ENCODE results near the gene CDC6. TPM values are rescaled to one million over a fixed set of nuclear protein-coding genes. Genes with fewer than 3 reads are reported as not detected.

CDC6 gene
- 8.8 TPM for polyA plus RNA-seq (2013)

- no peaks in the 10 kb centered on the region for H3K27me3 ChIP-seq (replicated peaks in 2 of 5; ENCODE audit: control insufficient read depth in 4 of 5, insufficient read depth in 5 of 5, low read length in 4 of 5)
- 0% methylated on average over 46 of the region's 47 CpGs for WGBS (ENCODE audit: insufficient coverage)
- H3K4me1 ChIP-seq (ENCODE audit: control extremely low read depth in 1 of 4, control insufficient read depth in 4 of 4, insufficient read depth in 4 of 4, low read length in 3 of 4), result peaks cover 0 to 16% (median 11%) of the 10 kb centered on the region in 4 experiments
- H3K36me3 ChIP-seq (ENCODE audit: control insufficient read depth in 4 of 4, insufficient read depth in 4 of 4, low read length in 3 of 4), result peaks cover 3 to 29% (median 5%) of the 10 kb centered on the region in 4 experiments
- peak within 1 kb of the TSS; percentile 80 to 97 (median 88) for H3K4me3 ChIP-seq (ENCODE audit: control insufficient read depth in 1 of 7, extremely low read depth in 1 of 7, insufficient read depth in 4 of 7, low read depth in 2 of 7, low read length in 6 of 7)
- H3K9me3 ChIP-seq (ENCODE audit: control extremely low read depth in 1 of 5, control insufficient read depth in 4 of 5, insufficient read depth in 2 of 5, low read depth in 1 of 5, low read length in 4 of 5), result no peaks in the 10 kb centered on the region
- peak; percentile 98 to 100 (median 99) for DNase-seq
- peak within 1 kb of the TSS in 1 of 2 experiments; percentile 67 for H3K27ac ChIP-seq (ENCODE audit: insufficient read depth in 1 of 2, low read depth in 1 of 2, low read length in 2 of 2, poor library complexity in 1 of 2, severe bottlenecking in 2 of 2)
- POLR2A ChIA-PET, result interaction anchor here (1.2 kb wide), 1 partner anchor 35 kb away, joined by 3 read pairs; no protein-coding TSS in a partner anchor
- CTCF ChIA-PET, result interaction anchor here (0.6 to 50.4 kb wide), 7 partner anchors 12 to 1097 kb away, joined by 3 to 1388 read pairs (median 3); partner anchors contain the start of genes GJD3 and WIPF2
Observed at GRCh38 chr17:40287494-40288369, at the start of gene CDC6. CDC6 (plus strand) TSS chr17:40287879; CDS start chr17:40289421, 1,542 bp downstream.

- WGBS (ENCODE audit: insufficient coverage), result no CpG with 5 or more reads among the region's 4 CpGs
- Histone ChIP-seq H3K4me1 (ENCODE audit: control extremely low read depth in 1 of 4, control insufficient read depth in 4 of 4, insufficient read depth in 4 of 4, low read length in 3 of 4) (no peaks in the 10 kb centered on the region), H3K27me3 (replicated peaks in 2 of 5; ENCODE audit: control insufficient read depth in 4 of 5, insufficient read depth in 5 of 5, low read length in 4 of 5) (no peaks in the 10 kb centered on the region), H3K9me3 (ENCODE audit: control extremely low read depth in 1 of 5, control insufficient read depth in 4 of 5, insufficient read depth in 2 of 5, low read depth in 1 of 5, low read length in 4 of 5) (no peaks in the 10 kb centered on the region), H3K36me3 (ENCODE audit: control insufficient read depth in 4 of 4, insufficient read depth in 4 of 4, low read length in 3 of 4) (peaks cover 0 to 3% (median 1%) of the 10 kb centered on the region in 4 experiments), H3K27ac (ENCODE audit: insufficient read depth in 1 of 2, low read depth in 1 of 2, low read length in 2 of 2, poor library complexity in 1 of 2, severe bottlenecking in 2 of 2) (no peak overlapping the region), H3K4me3 (ENCODE audit: control insufficient read depth in 1 of 7, extremely low read depth in 1 of 7, insufficient read depth in 4 of 7, low read depth in 2 of 7, low read length in 6 of 7) (no peak overlapping the region)
- ChIA-PET CTCF (interaction anchor here (0.8 kb wide), 1 partner anchor 37 kb away, joined by 3 read pairs; no protein-coding TSS in a partner anchor), POLR2A (interaction anchor here (0.6 kb wide), 2 partner anchors 17 to 30 kb away, joined by 3 to 4 read pairs; no protein-coding TSS in a partner anchor)
- no peak for DNase-seq
Observed at GRCh38 chr17:40241252-40241834, 46.3 kb upstream of the CDC6 start.

- POLR2A ChIA-PET, result no interaction called here
- Histone ChIP-seq H3K4me1 (ENCODE audit: control extremely low read depth in 1 of 4, control insufficient read depth in 4 of 4, insufficient read depth in 4 of 4, low read length in 3 of 4) (no peaks in the 10 kb centered on the region), H3K36me3 (ENCODE audit: control insufficient read depth in 4 of 4, insufficient read depth in 4 of 4, low read length in 3 of 4) (peaks cover 0 to 3% (median 1%) of the 10 kb centered on the region in 4 experiments), H3K27ac (ENCODE audit: insufficient read depth in 1 of 2, low read depth in 1 of 2, low read length in 2 of 2, poor library complexity in 1 of 2, severe bottlenecking in 2 of 2) (no peak overlapping the region), H3K27me3 (replicated peaks in 2 of 5; ENCODE audit: control insufficient read depth in 4 of 5, insufficient read depth in 5 of 5, low read length in 4 of 5) (no peaks in the 10 kb centered on the region), H3K9me3 (ENCODE audit: control extremely low read depth in 1 of 5, control insufficient read depth in 4 of 5, insufficient read depth in 2 of 5, low read depth in 1 of 5, low read length in 4 of 5) (no peaks in the 10 kb centered on the region), H3K4me3 (ENCODE audit: control insufficient read depth in 1 of 7, extremely low read depth in 1 of 7, insufficient read depth in 4 of 7, low read depth in 2 of 7, low read length in 6 of 7) (no peak overlapping the region)
- no peak for DNase-seq
- WGBS (ENCODE audit: insufficient coverage), result no CpG with 5 or more reads among the region's 3 CpGs
- CTCF ChIA-PET, result no interaction called here
Observed at GRCh38 chr17:40242774-40243173, 44.9 kb upstream of the CDC6 start.

- WGBS (ENCODE audit: insufficient coverage), result no CpG with 5 or more reads among the region's 3 CpGs
- Histone ChIP-seq H3K27ac (ENCODE audit: insufficient read depth in 1 of 2, low read depth in 1 of 2, low read length in 2 of 2, poor library complexity in 1 of 2, severe bottlenecking in 2 of 2) (no peak overlapping the region), H3K4me1 (ENCODE audit: control extremely low read depth in 1 of 4, control insufficient read depth in 4 of 4, insufficient read depth in 4 of 4, low read length in 3 of 4) (no peaks in the 10 kb centered on the region), H3K36me3 (ENCODE audit: control insufficient read depth in 4 of 4, insufficient read depth in 4 of 4, low read length in 3 of 4) (peaks cover 0 to 3% (median 1%) of the 10 kb centered on the region in 4 experiments), H3K4me3 (ENCODE audit: control insufficient read depth in 1 of 7, extremely low read depth in 1 of 7, insufficient read depth in 4 of 7, low read depth in 2 of 7, low read length in 6 of 7) (no peak overlapping the region), H3K9me3 (ENCODE audit: control extremely low read depth in 1 of 5, control insufficient read depth in 4 of 5, insufficient read depth in 2 of 5, low read depth in 1 of 5, low read length in 4 of 5) (no peaks in the 10 kb centered on the region), H3K27me3 (replicated peaks in 2 of 5; ENCODE audit: control insufficient read depth in 4 of 5, insufficient read depth in 5 of 5, low read length in 4 of 5) (no peaks in the 10 kb centered on the region)
- ChIA-PET CTCF (interaction anchor here (1.2 kb wide), 1 partner anchor 32 kb away, joined by 3 read pairs; no protein-coding TSS in a partner anchor), POLR2A (no interaction called here)
- no peak for DNase-seq
Observed at GRCh38 chr17:40243761-40244160, 43.9 kb upstream of the CDC6 start.

GRCh38 chr17:40244255-40244654 is 43.4 kb upstream of the CDC6 start:
- CTCF ChIA-PET, result interaction anchor here (1.2 kb wide), 1 partner anchor 33 kb away, joined by 3 read pairs; no protein-coding TSS in a partner anchor
- H3K27me3 ChIP-seq (replicated peaks in 2 of 5; ENCODE audit: control insufficient read depth in 4 of 5, insufficient read depth in 5 of 5, low read length in 4 of 5), result no peaks in the 10 kb centered on the region
- H3K27ac ChIP-seq (ENCODE audit: insufficient read depth in 1 of 2, low read depth in 1 of 2, low read length in 2 of 2, poor library complexity in 1 of 2, severe bottlenecking in 2 of 2), result no peak overlapping the region
- H3K4me3 ChIP-seq (ENCODE audit: control insufficient read depth in 1 of 7, extremely low read depth in 1 of 7, insufficient read depth in 4 of 7, low read depth in 2 of 7, low read length in 6 of 7), result no peak overlapping the region
- no peak for DNase-seq
- POLR2A ChIA-PET, result interaction anchor here (0.7 kb wide), 1 partner anchor 49 kb away, joined by 3 read pairs; no protein-coding TSS in a partner anchor
- H3K9me3 ChIP-seq (ENCODE audit: control extremely low read depth in 1 of 5, control insufficient read depth in 4 of 5, insufficient read depth in 2 of 5, low read depth in 1 of 5, low read length in 4 of 5), result no peaks in the 10 kb centered on the region
- H3K36me3 ChIP-seq (ENCODE audit: control insufficient read depth in 4 of 4, insufficient read depth in 4 of 4, low read length in 3 of 4), result peaks cover 0 to 3% (median 1%) of the 10 kb centered on the region in 4 experiments
- H3K4me1 ChIP-seq (ENCODE audit: control extremely low read depth in 1 of 4, control insufficient read depth in 4 of 4, insufficient read depth in 4 of 4, low read length in 3 of 4), result no peaks in the 10 kb centered on the region
- WGBS (ENCODE audit: insufficient coverage), result 80% methylated on average over 1 of the region's 4 CpGs

- H3K4me3 ChIP-seq (ENCODE audit: control insufficient read depth in 1 of 7, extremely low read depth in 1 of 7, insufficient read depth in 4 of 7, low read depth in 2 of 7, low read length in 6 of 7), result no peak overlapping the region
- no peak overlapping the region for H3K27ac ChIP-seq (ENCODE audit: insufficient read depth in 1 of 2, low read depth in 1 of 2, low read length in 2 of 2, poor library complexity in 1 of 2, severe bottlenecking in 2 of 2)
- no peak for DNase-seq
- no peaks in the 10 kb centered on the region for H3K4me1 ChIP-seq (ENCODE audit: control extremely low read depth in 1 of 4, control insufficient read depth in 4 of 4, insufficient read depth in 4 of 4, low read length in 3 of 4)
- CTCF ChIA-PET, result no interaction called here
- H3K9me3 ChIP-seq (ENCODE audit: control extremely low read depth in 1 of 5, control insufficient read depth in 4 of 5, insufficient read depth in 2 of 5, low read depth in 1 of 5, low read length in 4 of 5), result no peaks in the 10 kb centered on the region
- POLR2A ChIA-PET, result no interaction called here
- no peaks in the 10 kb centered on the region for H3K27me3 ChIP-seq (replicated peaks in 2 of 5; ENCODE audit: control insufficient read depth in 4 of 5, insufficient read depth in 5 of 5, low read length in 4 of 5)
- 92% methylated on average over 6 of the region's 7 CpGs for WGBS (ENCODE audit: insufficient coverage)
- peaks cover 0 to 3% (median 0%) of the 10 kb centered on the region in 4 experiments for H3K36me3 ChIP-seq (ENCODE audit: control insufficient read depth in 4 of 4, insufficient read depth in 4 of 4, low read length in 3 of 4)
Observed at GRCh38 chr17:40247926-40248495, 39.7 kb upstream of the CDC6 start.
